ENCODE measurements around the gene SNCA.

- TF ChIP-seq, protein P1, sequence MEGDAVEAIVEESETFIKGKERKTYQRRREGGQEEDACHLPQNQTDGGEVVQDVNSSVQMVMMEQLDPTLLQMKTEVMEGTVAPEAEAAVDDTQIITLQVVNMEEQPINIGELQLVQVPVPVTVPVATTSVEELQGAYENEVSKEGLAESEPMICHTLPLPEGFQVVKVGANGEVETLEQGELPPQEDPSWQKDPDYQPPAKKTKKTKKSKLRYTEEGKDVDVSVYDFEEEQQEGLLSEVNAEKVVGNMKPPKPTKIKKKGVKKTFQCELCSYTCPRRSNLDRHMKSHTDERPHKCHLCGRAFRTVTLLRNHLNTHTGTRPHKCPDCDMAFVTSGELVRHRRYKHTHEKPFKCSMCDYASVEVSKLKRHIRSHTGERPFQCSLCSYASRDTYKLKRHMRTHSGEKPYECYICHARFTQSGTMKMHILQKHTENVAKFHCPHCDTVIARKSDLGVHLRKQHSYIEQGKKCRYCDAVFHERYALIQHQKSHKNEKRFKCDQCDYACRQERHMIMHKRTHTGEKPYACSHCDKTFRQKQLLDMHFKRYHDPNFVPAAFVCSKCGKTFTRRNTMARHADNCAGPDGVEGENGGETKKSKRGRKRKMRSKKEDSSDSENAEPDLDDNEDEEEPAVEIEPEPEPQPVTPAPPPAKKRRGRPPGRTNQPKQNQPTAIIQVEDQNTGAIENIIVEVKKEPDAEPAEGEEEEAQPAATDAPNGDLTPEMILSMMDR (IDR thresholded peaks at IDR 0.05), result no peak
- no peak for TF ChIP-seq POLR2A (IDR thresholded peaks at IDR 0.05)
Measured at GRCh38 chr4:89723096-89723495, 113.9 kb downstream of the SNCA start.

All from esophagus squamous epithelium (tissue), 4 donors.